HepG2 (cell line): Measurements from ENCODE around the gene TAF3.

Experiments used
- CHD4 ChIP-seq: fragments of 200-600 bp; sonication (generic); IDR thresholded peaks from 2 replicates; pipeline ENCODE4 v1.7.0; 2017; ENCODE audit warnings: mild to moderate bottlenecking, low read length, borderline replicate concordance
- TF ChIP-seq, protein P1 (sequence below): sonication (generic); formaldehyde crosslinking; IDR thresholded peaks from 2 replicates; pipeline ENCODE4 v1.8.1; 2023; ENCODE audit warnings: mild to moderate bottlenecking, missing genetic modification reagents
- TF ChIP-seq, protein P2 (sequence below): sonication (generic); formaldehyde crosslinking; IDR thresholded peaks from 2 replicates; pipeline ENCODE4 v1.4.0; 2020; ENCODE audit warnings: mild to moderate bottlenecking, missing genetic modification reagents
- TF ChIP-seq, protein P3 (sequence below): sonication (generic); formaldehyde crosslinking; IDR thresholded peaks from 2 replicates; pipeline ENCODE4 v1.5.0; 2020; ENCODE audit warnings: mild to moderate bottlenecking, missing genetic modification reagents, moderate library complexity
- TF ChIP-seq, protein P4 (sequence below): sonication (generic); formaldehyde crosslinking; conservative IDR thresholded peaks from 2 replicates; pipeline ENCODE4 v1.4.0; 2020; ENCODE audit warnings: missing genetic modification reagents

DNA sequence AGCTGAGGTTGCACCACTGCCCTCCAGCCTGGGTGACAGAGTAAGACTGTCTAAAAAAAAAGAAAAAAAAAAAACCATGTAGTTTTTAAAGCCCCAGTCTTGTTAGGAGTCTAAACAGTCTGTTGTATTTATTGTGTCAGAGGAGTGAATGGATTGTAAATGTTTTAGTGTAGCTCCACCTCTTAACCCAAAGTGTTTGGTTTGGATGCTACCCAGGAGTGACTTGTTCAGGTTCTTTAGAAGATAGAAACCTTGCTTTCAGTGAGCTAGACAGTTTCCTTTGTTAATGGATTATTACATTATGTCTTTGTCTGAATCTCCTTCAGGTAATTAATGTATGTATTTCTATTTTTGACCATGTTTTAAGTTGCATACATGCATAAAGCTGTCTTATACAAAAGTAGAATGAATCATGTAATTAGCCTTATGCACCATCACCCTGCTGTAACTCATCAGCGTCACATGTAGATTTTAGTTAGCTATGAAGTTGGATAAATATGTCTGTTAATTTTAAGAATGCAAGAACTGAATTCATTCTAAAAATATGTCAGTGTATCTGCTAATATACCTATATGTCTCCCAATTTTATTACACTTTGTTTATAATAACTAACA, 97.7 kb downstream of the TAF3 start:
- TF ChIP-seq, protein P1, sequence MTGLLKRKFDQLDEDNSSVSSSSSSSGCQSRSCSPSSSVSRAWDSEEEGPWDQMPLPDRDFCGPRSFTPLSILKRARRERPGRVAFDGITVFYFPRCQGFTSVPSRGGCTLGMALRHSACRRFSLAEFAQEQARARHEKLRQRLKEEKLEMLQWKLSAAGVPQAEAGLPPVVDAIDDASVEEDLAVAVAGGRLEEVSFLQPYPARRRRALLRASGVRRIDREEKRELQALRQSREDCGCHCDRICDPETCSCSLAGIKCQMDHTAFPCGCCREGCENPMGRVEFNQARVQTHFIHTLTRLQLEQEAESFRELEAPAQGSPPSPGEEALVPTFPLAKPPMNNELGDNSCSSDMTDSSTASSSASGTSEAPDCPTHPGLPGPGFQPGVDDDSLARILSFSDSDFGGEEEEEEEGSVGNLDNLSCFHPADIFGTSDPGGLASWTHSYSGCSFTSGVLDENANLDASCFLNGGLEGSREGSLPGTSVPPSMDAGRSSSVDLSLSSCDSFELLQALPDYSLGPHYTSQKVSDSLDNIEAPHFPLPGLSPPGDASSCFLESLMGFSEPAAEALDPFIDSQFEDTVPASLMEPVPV (CRISPR knock-in tag) = no peak
- TF ChIP-seq CHD4 = no peak
- TF ChIP-seq, protein P2, sequence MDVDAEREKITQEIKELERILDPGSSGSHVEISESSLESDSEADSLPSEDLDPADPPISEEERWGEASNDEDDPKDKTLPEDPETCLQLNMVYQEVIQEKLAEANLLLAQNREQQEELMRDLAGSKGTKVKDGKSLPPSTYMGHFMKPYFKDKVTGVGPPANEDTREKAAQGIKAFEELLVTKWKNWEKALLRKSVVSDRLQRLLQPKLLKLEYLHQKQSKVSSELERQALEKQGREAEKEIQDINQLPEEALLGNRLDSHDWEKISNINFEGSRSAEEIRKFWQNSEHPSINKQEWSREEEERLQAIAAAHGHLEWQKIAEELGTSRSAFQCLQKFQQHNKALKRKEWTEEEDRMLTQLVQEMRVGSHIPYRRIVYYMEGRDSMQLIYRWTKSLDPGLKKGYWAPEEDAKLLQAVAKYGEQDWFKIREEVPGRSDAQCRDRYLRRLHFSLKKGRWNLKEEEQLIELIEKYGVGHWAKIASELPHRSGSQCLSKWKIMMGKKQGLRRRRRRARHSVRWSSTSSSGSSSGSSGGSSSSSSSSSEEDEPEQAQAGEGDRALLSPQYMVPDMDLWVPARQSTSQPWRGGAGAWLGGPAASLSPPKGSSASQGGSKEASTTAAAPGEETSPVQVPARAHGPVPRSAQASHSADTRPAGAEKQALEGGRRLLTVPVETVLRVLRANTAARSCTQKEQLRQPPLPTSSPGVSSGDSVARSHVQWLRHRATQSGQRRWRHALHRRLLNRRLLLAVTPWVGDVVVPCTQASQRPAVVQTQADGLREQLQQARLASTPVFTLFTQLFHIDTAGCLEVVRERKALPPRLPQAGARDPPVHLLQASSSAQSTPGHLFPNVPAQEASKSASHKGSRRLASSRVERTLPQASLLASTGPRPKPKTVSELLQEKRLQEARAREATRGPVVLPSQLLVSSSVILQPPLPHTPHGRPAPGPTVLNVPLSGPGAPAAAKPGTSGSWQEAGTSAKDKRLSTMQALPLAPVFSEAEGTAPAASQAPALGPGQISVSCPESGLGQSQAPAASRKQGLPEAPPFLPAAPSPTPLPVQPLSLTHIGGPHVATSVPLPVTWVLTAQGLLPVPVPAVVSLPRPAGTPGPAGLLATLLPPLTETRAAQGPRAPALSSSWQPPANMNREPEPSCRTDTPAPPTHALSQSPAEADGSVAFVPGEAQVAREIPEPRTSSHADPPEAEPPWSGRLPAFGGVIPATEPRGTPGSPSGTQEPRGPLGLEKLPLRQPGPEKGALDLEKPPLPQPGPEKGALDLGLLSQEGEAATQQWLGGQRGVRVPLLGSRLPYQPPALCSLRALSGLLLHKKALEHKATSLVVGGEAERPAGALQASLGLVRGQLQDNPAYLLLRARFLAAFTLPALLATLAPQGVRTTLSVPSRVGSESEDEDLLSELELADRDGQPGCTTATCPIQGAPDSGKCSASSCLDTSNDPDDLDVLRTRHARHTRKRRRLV (CRISPR knock-in tag) = no peak
- TF ChIP-seq, protein P3, sequence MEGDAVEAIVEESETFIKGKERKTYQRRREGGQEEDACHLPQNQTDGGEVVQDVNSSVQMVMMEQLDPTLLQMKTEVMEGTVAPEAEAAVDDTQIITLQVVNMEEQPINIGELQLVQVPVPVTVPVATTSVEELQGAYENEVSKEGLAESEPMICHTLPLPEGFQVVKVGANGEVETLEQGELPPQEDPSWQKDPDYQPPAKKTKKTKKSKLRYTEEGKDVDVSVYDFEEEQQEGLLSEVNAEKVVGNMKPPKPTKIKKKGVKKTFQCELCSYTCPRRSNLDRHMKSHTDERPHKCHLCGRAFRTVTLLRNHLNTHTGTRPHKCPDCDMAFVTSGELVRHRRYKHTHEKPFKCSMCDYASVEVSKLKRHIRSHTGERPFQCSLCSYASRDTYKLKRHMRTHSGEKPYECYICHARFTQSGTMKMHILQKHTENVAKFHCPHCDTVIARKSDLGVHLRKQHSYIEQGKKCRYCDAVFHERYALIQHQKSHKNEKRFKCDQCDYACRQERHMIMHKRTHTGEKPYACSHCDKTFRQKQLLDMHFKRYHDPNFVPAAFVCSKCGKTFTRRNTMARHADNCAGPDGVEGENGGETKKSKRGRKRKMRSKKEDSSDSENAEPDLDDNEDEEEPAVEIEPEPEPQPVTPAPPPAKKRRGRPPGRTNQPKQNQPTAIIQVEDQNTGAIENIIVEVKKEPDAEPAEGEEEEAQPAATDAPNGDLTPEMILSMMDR (CRISPR knock-in tag) = no peak
- TF ChIP-seq, protein P4, sequence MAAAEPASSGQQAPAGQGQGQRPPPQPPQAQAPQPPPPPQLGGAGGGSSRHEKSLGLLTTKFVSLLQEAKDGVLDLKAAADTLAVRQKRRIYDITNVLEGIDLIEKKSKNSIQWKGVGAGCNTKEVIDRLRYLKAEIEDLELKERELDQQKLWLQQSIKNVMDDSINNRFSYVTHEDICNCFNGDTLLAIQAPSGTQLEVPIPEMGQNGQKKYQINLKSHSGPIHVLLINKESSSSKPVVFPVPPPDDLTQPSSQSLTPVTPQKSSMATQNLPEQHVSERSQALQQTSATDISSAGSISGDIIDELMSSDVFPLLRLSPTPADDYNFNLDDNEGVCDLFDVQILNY (CRISPR knock-in tag) = no peak
